Measurements from ENCODE around the gene CREG1. TPM values are rescaled to one million over a fixed set of nuclear protein-coding genes. Genes with fewer than 3 reads are reported as not detected.

The CREG1 gene
- total RNA-seq, 1 donor: 150 TPM

DNA sequence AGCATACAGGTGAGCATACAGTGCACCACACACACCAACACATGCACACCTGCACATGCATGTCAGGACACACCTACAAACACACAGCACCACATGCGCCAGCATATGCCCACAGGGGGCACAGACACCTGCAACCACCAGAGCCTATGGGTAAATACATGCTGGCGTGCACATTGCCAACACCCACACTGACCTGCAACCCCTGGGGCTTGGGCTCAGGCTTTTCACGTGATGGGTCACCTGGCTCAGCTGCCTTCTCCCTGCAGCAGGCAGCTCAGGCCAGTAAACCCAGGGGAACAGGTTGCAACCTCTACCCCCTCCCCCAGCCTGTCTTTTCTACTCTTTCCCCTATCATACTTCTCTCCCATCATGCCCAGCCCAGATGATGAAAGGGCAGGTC, 43.3 kb downstream of the CREG1 start:
- DNase-seq (ENCODE audit: insufficient read length, low spot score, missing footprints): no peak
- no peak overlapping the region for H3K4me3 ChIP-seq (ENCODE audit: insufficient read depth, low read length)
- H3K79me2 ChIP-seq (ENCODE audit: insufficient read depth, low read length): no peaks in the 10 kb centered on the region
- H3K4me1 ChIP-seq (ENCODE audit: insufficient read depth, low read length): no peaks in the 10 kb centered on the region
- H3K27ac ChIP-seq (ENCODE audit: low read depth, low read length): no peak overlapping the region
- H2AFZ ChIP-seq (ENCODE audit: low read length): no peak overlapping the region
- no peaks in the 10 kb centered on the region for H3K9me3 ChIP-seq (ENCODE audit: low read depth, low read length)
- TF ChIP-seq, protein P1, sequence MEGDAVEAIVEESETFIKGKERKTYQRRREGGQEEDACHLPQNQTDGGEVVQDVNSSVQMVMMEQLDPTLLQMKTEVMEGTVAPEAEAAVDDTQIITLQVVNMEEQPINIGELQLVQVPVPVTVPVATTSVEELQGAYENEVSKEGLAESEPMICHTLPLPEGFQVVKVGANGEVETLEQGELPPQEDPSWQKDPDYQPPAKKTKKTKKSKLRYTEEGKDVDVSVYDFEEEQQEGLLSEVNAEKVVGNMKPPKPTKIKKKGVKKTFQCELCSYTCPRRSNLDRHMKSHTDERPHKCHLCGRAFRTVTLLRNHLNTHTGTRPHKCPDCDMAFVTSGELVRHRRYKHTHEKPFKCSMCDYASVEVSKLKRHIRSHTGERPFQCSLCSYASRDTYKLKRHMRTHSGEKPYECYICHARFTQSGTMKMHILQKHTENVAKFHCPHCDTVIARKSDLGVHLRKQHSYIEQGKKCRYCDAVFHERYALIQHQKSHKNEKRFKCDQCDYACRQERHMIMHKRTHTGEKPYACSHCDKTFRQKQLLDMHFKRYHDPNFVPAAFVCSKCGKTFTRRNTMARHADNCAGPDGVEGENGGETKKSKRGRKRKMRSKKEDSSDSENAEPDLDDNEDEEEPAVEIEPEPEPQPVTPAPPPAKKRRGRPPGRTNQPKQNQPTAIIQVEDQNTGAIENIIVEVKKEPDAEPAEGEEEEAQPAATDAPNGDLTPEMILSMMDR (IDR thresholded peaks at IDR 0.05; ENCODE audit: extremely low read depth, low read depth, low read length): no peak
- no peak overlapping the region for H3K4me2 ChIP-seq (ENCODE audit: insufficient read depth, low read length)
- no peaks in the 10 kb centered on the region for H3K36me3 ChIP-seq (ENCODE audit: insufficient read depth, low read length)
- no peaks in the 10 kb centered on the region for H4K20me1 ChIP-seq (ENCODE audit: insufficient read depth, low read length)
- H3K27me3 ChIP-seq (ENCODE audit: insufficient read depth, low read length): peaks cover 12% of the 10 kb centered on the region

- TF ChIP-seq, protein P1 (IDR thresholded peaks at IDR 0.05; ENCODE audit: extremely low read depth, low read depth, low read length): no peak
- no peak for DNase-seq (ENCODE audit: insufficient read length, low spot score, missing footprints)
- Histone ChIP-seq H3K27me3 (ENCODE audit: insufficient read depth, low read length) (peaks cover 12% of the 10 kb centered on the region), H3K27ac (ENCODE audit: low read depth, low read length) (no peak overlapping the region), H3K4me2 (ENCODE audit: insufficient read depth, low read length) (no peak overlapping the region), H3K4me3 (ENCODE audit: insufficient read depth, low read length) (no peak overlapping the region), H3K4me1 (ENCODE audit: insufficient read depth, low read length) (no peaks in the 10 kb centered on the region), H3K36me3 (ENCODE audit: insufficient read depth, low read length) (no peaks in the 10 kb centered on the region), H3K79me2 (ENCODE audit: insufficient read depth, low read length) (no peaks in the 10 kb centered on the region), H2AFZ (ENCODE audit: low read length) (no peak overlapping the region), H3K9me3 (ENCODE audit: low read depth, low read length) (no peaks in the 10 kb centered on the region), H4K20me1 (ENCODE audit: insufficient read depth, low read length) (no peaks in the 10 kb centered on the region)
These were observed 44.0 kb downstream of the CREG1 start for GRCh38 chr1:167509587-167509986.

- TF ChIP-seq, protein P1 (IDR thresholded peaks at IDR 0.05; ENCODE audit: extremely low read depth, low read depth, low read length): no peak
- no peak overlapping the region for H3K4me2 ChIP-seq (ENCODE audit: insufficient read depth, low read length)
These were observed 45.8 kb downstream of the CREG1 start for GRCh38 chr1:167507719-167508118.

DNA sequence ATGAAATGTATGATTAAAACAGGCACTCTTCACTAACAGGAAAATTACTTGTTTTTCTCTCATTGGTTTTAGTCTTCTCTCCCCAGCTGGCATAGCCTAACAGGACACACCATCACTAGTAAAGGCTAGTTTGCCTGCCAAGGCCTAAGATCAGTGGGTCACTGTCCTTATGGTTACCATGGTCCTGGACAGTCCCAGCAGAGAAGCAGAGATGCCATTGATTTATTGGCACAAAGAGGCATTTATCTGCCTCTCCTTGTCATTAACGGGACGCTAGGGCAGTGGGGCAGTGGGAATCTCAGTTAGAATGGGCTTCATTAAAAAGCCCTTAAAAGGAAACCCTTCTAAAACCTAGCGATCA, 49.1 kb downstream of the CREG1 start:
- Histone ChIP-seq H4K20me1 (ENCODE audit: insufficient read depth, low read length) (no peaks in the 10 kb centered on the region), H3K4me1 (ENCODE audit: insufficient read depth, low read length) (no peaks in the 10 kb centered on the region), H3K79me2 (ENCODE audit: insufficient read depth, low read length) (no peaks in the 10 kb centered on the region), H3K9me3 (ENCODE audit: low read depth, low read length) (no peaks in the 10 kb centered on the region), H2AFZ (ENCODE audit: low read length) (no peak overlapping the region), H3K27me3 (ENCODE audit: insufficient read depth, low read length) (peaks cover 9% of the 10 kb centered on the region), H3K4me2 (ENCODE audit: insufficient read depth, low read length) (no peak overlapping the region), H3K36me3 (ENCODE audit: insufficient read depth, low read length) (no peaks in the 10 kb centered on the region), H3K4me3 (ENCODE audit: insufficient read depth, low read length) (no peak overlapping the region), H3K27ac (ENCODE audit: low read depth, low read length) (no peak overlapping the region)
- TF ChIP-seq, protein P1 (IDR thresholded peaks at IDR 0.05; ENCODE audit: extremely low read depth, low read depth, low read length): no peak
- no peak for DNase-seq (ENCODE audit: insufficient read length, low spot score, missing footprints)

More at GRCh38 chr1:167507719-167508118, 45.8 kb downstream of the CREG1 start:
- no peak overlapping the region for H2AFZ ChIP-seq (ENCODE audit: low read length)
- H3K27ac ChIP-seq (ENCODE audit: low read depth, low read length): no peak overlapping the region
- H3K27me3 ChIP-seq (ENCODE audit: insufficient read depth, low read length): peaks cover 9% of the 10 kb centered on the region
- no peaks in the 10 kb centered on the region for H4K20me1 ChIP-seq (ENCODE audit: insufficient read depth, low read length)
- H3K36me3 ChIP-seq (ENCODE audit: insufficient read depth, low read length): no peaks in the 10 kb centered on the region
- no peaks in the 10 kb centered on the region for H3K79me2 ChIP-seq (ENCODE audit: insufficient read depth, low read length)
- H3K4me1 ChIP-seq (ENCODE audit: insufficient read depth, low read length): no peaks in the 10 kb centered on the region
- no peaks in the 10 kb centered on the region for H3K9me3 ChIP-seq (ENCODE audit: low read depth, low read length)
- no peak for DNase-seq (ENCODE audit: insufficient read length, low spot score, missing footprints)
- no peak overlapping the region for H3K4me3 ChIP-seq (ENCODE audit: insufficient read depth, low read length)

Measured in osteoblast (primary cell).